GF-D8 (cell line): ENCODE results near the gene SIM2.

ENCODE experiments used
- DNase-seq: peaks from one replicate; lab custom pipeline; 2025; lab: John Stamatoyannopoulos, UW

SIM2 gene

DNA sequence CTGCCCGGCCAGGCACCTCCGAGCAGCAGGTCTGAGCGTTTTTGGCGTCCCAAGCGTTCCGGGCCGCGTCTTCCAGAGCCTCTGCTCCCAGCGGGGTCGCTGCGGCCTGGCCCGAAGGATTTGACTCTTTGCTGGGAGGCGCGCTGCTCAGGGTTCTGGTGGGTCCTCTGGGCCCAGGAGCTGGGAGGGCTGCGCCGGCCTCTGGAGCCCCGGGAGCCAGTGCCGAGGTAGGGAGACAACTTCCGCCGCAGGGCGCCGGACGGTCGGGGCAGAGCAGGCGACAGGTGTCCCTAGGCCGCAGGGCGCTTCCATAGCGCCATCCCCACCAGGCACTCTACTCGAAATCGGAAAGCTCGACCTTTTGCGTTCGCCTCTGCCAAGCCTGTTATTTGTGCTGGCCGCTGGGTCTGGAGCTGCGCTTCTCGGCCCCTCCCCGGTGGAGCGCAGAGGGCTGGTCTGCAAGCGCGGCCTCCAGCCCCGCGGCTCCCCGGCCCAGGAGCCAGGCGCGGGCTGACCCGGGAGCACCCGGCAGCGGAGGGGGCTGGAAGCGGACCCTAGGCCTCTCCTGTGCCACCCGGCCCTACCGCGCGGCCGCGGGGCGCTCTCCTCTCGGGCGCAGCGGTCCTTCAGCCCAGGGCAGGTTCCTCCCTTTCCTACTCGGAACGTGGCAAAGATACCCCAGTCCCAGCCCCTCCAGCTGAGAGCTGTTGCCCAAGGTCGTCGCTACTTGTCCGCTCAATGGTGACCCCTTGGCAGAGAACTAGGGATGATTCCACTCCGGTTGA is 2.2 kb downstream of the SIM2 start:
- no peak for DNase-seq

DNA sequence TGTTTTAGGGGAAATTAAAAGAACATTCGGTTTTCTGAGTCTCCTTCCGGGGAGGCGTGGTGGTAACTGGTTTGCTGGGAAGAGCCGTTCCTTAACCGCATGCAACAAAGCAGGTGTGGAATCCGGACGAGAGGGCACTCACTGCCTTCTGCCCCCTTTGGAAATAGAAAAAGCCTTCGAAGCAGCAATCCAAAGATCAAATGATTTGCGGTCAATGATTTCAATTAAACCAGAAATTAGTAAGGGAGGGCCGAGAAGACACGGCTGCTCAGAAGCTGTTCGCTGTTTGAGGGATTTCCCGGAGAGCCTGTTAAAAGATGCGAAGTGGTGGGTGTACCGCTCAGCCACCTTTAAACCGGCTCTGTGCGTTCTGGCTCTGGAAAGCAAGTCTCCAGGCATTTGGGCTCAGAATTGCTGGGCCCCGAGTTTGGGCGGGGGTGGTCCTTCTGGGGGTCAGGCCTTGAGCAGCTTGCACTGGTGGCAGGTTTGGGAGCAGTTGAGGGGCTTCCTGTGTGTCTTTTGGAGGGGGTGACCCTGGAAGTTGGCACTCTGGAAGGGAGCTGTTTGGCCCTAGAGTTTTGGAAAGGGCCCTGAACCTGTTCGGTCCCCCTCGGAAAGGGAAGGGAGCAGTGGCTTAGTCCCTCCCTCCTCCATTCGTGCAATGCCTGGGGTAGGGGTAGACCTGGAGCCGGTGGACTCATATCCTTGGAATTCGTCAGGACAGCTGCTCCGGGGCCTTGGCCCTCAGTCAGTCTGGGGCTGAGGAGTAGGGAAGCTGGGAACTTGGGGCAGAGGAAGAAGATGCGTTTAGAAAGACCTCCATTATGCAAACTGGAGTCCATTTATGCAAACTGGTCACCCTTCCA is 3.1 kb downstream of the SIM2 start:
- no peak for DNase-seq

DNA sequence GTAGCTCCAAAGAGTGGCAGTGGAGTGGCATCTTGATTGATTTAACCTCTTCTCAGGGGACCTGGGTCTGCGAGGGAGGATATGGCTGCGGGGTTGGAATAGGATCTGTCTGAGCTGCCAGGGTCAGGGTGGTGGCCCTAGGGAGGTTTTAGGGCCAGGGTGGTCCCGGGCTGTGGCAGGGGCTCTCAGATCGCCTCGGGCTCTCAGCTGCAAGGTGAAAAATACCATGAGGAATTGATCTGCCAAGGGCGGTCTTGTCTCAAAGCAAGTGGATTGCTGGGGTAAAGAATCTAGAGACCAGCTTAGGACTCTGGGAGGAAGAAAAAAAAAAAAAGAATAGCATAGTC is 3.7 kb downstream of the SIM2 start:
- DNase-seq = no peak

DNA sequence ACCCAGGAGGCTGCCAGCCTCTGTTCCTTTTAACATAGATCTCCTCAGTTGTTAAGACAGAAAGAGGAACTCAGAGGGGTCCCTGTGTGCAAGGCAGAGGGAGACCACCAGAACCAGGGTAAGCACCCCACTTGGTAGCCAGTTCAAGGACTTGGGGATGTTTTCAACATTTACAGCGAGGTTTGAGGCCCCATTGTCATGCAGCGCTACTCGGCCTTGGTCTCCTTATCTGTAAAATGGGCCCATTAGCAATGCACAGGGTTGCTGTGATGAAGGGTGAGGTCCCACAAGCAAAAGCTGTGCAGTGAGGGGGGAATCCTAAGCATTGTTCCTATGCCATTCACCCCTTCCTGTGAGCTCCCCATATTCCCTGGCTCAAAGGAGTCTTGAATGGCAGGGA is 4.2 kb downstream of the SIM2 start:
- no peak for DNase-seq

DNA sequence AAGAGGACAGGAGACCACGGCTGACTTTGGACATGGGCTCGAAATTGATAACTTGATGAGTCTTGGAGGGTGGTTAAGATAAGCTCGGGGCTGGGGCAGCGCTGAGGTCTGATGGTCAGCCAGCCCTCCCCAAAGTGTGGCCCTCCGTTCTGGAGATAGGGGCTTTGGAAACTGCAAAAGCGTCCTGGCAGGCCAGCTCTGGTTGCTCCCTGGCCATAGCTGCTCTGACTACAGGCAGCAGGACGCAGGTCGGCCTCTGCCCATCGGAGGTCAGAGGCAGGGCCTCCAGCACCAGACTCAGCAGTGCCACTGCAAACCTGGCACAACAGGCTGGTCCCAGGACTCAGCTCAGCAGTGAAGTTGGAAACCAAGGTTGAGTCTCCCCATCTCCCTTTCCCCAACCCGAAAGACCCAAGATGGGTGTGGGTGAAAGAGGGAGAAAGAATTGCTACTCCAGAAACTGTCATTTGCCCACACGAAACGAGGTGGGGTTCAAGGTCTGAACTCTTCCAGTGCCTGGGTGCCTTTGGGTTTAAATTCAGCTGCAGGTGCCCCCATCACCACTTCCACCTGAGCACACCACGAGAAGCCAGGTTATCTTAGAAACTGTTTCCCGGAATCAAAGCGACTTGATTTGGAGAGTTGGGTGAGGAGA is 4.8 kb downstream of the SIM2 start:
- no peak for DNase-seq

DNA sequence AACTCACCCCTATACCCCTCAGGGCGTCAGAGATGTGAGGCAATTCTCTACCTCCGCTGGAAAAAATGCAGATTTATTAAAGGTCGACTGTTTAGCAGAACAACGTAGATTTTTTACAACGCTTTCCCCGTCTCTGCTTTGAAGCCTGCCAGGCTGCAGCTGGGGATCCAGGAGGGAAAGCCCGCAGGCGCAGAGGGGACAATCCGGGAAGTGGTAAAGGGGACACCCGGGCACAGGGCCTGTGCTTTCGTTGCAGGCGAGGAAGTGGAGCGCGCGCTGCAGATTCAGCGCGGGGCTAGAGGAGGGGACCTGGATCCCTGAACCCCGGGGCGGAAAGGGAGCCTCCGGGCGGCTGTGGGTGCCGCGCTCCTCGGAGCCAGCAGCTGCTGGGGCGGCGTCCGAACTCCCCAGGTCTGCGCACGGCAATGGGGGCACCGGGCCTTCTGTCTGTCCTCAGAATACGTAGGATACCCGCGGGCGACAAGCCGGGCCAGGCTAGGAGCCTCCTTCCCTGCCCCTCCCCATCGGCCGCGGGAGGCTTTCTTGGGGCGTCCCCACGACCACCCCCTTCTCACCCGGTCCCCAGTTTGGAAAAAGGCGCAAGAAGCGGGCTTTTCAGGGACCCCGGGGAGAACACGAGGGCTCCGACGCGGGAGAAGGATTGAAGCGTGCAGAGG is 5.5 kb downstream of the SIM2 start:
- DNase-seq = no peak

DNA sequence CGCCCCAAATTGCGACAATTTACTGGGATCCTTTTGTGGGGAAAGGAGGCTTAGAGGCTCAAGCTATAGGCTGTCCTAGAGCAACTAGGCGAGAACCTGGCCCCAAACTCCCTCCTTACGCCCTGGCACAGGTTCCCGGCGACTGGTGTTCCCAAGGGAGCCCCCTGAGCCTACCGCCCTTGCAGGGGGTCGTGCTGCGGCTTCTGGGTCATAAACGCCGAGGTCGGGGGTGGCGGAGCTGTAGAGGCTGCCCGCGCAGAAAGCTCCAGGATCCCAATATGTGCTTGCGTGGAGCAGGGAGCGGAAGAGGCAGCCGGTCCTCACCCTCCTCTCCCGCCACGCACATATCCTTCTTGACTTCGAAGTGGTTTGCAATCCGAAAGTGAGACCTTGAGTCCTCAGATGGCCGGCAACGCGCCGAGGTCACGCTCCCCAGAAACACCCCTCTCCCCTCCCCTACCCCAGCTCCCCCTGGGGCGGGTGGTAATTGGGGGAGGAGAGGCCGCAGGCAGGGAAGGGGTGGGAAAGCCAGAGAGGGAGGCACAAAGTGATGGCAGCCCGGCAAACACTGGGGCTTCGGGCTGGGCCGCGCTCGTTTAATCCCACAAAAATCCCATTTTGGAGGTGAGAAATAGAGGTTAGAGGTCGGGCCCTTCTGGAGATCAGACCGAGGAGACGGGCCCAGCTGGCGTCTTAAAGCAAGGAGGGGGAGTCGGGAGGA is 6.2 kb downstream of the SIM2 start:
- no peak for DNase-seq

DNA sequence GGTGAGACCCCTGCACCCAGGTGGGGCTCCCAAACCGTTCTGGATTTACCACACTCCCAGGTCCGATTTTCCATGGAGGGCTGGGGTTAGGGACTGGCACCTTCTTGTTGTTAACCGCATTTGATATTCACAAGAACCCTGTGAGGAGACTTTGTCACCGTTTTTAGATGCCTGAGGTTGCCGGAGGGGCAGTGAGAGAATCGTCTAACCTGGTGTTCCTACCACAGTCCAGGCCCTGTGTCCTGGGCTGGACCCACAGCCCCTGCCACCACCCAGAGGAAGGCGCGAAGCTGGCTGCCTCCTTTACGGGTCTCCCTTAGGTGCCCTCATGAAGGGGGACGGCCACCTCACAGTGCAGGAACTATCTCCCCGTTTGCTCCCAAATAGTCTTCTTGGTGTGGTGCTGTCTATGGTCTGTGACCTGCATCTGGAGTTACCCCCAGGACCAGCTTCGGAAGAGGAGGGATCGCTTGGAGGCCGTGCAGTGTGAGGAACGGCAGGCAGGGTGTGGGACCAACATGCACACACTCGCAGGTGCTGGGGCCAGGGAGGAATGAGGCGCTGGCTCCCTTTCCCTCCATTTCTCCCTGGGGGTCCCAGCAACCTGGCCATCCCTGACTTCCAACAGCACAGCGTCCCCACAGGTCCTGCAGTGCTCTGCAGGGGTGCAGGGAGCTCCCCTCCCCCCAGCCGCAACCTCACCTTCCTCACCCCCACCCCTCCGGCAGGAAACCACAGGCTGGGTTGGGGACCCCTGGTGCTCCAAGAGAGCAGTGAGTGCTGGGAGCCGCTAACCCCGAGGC is 7.0 kb downstream of the SIM2 start:
- DNase-seq = no peak

DNA sequence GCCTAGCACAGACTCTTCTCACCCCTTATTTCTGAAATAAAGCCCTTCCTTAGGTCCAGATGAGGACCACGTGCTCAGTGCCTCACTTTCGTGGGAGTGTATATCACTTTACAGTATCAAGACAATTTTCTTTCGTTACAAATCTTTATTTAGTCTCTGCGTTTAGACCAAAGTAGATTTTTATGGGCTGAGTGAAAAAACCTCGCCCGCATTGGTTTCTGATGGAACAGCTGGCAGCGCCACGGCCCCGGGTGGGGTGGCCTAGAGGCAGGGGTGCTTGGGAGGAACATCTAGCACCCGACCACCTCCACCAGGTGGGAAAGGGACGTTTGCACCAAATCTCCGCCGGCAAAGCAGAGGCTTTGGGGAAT is 7.6 kb downstream of the SIM2 start:
- no peak for DNase-seq

DNA sequence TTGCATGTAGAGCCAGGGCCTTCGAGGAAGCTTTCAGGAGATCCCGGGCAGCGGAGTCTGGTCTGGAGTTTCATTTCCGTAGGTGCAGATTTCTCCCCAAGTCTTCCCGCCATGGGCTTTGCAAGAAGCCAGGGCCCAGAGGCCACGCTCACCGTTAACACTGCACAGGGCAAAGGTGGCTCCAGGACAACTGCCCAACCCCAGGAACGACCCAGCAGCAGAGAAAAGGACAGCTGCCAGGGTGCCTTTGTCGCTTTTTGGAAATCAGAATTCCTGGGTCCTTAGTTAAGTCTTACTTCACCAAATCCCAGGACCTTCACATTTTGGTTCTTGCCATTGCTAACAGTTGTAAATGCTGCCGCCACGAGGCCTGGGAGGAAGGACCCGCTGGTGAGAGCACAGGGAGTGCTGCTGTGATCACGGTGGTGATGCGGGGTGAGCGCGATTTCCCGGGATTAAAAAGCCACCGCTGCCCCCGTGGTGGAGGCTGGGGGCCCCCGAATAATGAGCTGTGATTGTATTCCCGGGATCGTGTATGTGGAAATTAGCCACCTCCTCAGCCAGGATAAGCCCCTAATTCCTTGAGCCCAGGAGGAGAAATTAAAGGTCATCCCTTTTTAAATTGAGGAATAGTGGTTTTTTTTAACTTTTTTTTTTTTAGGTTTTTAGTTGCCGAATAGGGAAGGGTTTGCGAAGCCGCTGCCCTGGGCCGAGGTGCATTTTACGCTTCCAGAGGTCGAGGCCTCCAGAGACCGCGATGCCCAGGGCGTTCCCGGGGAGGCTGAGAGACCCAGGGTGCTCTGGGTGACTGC is 8.2 kb downstream of the SIM2 start:
- no peak for DNase-seq

DNA sequence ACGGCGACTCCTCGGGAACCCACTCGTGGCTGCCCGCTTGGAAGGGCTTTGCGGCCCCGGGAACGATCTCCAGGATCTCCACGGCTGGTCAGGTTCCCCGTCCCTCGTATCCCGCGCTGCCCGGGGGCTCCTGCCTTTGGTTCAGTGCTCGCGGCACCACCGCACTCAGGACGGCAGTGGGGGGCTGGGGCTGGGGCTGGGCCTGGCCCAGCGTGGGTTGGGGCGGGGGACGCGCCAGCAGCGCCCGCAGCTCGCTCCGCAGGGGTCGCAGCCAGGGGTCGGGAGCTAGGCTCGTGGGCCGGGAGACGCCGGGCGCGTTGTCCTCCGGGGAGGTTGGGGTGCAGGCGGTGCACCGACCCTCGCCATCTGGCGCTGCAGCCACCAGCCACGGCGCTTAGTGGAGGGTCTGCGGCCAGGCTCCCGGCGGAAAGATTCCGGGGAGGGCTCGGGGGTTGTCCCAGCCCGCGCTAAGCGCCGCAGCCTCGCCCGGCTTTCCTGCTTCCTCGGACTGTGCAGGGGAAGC is 8.9 kb downstream of the SIM2 start:
- no peak for DNase-seq

DNA sequence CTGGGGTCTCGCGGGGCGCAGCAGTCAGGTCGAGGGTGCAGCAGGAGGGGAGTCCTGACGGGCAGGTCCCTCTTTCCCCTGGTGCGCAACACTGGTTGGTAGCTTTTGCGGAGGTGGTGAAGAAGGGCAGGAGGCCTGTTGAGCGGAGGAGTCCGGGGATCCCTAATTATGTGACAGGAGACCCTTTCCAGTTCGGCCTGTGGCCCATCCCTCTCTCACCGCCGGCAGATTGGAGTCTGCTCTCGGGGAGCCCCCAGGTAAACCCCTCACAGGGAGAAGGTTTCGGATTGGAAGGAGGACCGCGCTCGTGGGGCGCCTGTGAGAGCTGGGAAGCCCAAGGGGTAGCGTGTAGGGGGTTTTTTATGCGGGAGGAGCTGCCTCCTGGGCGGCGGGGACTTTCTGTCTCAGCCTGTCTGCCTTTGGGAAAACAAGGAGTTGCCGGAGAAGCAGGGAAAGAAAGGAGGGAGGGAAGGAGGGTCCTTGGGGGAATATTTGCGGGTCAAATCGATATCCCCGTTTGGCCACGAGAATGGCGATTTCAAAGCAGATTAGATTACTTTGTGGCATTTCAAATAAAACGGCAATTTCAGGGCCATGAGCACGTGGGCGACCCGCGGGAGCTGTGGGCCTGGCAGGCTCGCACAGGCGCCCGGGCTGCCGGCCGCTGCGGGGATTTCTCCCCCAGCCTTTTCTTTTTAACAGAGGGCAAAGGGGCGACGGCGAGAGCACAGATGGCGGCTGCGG is 9.5 kb downstream of the SIM2 start:
- DNase-seq = no peak

DNA sequence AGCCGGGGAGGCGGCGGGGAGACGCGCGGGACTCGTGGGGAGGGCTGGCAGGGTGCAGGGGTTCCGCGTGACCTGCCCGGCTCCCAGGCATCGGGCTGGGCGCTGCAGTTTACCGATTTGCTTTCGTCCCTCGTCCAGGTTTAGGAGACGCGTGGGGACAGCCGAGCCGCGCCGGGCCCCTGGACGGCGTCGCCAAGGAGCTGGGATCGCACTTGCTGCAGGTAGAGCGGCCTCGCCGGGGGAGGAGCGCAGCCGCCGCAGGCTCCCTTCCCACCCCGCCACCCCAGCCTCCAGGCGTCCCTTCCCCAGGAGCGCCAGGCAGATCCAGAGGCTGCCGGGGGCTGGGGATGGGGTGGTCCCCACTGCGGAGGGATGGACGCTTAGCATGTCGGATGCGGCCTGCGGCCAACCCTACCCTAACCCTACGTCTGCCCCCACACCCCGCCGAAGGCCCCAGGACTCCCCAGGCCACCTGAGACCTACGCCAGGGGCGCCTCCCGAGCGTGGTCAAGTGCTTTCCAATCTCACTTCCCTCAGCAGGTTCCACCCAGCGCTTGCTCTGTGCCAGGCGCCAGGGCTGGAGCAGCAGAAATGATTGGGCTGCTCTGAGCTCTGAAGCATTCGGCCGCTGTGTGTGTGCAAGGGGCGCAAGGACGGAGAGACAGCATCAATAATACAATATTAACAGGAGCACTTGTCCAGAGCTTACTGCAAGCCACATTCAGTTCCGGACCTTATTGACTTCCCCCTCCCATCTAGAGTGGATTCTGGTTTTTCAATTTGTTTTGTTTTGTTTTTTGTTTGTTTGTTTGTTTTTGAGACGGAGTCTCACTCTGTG is 10.3 kb downstream of the SIM2 start:
- DNase-seq = no peak

DNA sequence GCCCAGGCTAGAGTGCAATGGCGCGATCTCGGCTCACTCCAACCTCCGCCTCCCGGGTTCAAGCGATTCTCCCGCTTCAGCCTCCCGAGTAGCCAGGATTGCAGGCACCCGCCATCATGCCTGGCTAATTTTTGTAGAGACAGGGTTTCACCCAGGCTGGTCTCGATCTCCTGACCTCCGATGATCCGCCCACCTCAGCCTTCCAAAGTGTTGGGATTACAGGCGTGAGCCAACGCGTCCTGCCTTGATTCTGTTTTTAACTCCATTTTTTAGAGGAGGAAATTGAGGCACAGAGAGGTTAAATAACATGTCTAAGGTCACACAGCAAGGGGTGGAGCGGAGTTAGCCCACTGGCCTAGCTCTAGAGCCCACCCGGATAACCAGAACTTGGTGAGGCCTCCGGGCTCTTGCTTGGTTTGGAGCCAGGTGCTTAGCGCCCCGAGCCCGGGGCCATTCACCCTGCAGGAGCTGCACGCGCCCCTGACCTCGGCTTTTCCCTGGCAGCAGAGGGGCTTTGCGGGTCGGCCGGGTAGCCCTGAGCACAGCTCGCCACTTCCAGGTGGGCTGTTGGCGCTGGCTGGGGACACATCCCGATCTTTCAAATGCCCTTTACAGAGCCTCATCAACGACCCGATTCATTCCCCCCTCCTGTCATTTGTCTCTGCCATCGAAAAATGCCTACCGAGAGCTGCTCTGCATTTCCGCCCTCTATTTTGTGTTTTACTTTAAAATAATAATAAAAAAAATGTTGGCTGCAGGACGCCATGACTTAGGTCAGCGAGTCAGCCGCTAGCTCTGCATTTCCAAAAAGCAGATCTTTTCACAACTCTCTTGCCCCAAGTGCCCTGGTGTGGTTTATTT is 11.2 kb downstream of the SIM2 start:
- DNase-seq = no peak

DNA sequence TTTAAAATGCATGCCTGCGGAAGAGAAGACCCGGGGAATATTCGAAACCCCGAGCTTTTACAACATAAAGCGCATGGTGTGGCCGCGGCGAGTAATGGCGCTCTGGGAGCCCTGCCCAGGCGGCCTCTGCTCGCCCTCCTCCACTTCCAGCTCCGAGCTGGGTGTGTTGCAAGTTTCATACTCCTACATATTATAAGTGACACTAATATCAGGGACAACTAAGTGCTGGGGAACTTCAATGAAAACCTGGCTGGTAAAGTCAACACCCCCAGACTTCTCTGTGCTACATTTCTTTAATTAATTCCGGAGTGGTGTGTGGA is 11.8 kb downstream of the SIM2 start:
- no peak for DNase-seq

DNA sequence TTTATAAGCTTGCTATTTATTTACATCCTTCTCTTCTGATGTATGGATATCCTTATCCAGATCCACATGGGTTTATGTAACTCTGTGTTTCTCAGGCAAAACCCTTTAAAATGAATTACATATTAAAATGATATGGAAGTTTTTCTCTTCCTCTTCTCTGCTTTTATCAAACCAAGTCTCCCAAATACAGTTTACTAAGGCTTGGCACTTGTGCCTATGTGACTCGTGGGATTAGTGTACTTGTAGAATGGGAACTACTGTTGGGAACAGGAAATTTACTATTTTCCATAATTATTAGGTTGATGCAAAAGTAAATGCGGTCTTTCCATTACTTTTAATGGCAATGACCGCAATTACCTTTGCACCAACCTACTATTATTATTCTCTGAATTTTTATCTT is 14.8 kb downstream of the SIM2 start:
- DNase-seq = no peak

DNA sequence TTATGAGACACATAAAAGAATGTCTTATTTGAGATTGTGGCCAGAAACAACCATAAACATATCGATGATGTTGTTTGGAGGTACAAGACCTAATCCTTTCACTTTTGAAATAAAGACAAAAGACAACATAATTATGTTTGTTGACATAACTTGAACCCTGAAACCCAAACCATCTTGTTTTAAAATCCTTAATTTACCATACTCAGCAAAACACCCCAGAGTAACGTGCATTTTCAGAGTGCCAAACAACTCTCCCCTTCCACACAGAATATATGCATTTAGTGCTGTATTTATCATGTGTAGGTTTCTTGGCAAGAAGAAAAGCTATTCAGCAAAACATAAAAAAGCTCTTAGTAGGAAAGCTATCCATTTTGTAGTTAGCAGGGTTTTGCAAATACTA is 17.5 kb downstream of the SIM2 start:
- no peak for DNase-seq
